Measurements from ENCODE around the gene PPP3CA. TPM values are rescaled to one million over a fixed set of nuclear protein-coding genes. Genes with fewer than 3 reads are reported as not detected.
"Not testable (repeated sequence)": the region's sequence is repeated elsewhere in the genome, so short reads cannot be mapped to it uniquely, and the experiment has no call there.

The PPP3CA gene
- total and polyA plus RNA-seq, 2 experiments from 2014 or later: 27.0 to 45.2 TPM

DNA sequence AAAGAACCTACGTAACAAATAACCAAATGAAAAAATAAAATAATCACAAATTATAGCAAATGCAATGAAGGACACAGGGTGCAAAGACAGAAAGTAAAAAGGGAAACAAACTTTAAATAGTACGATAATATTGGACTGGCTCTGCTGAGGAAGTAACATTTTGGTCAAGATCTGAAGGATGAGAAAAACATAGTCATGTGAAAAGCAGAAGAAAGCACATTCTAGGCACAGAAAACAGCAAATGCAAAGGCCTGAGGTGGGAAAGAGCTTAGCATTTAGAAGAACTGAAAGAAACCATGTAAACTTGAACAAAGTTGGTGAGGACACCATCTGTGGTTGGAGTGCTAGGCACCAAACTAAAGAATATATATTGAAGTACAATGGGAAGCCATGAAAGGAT is 111.2 kb downstream of the PPP3CA start (continued):
- TF ChIP-seq ZNF331 (CRISPR knock-in tag; IDR thresholded peaks at IDR 0.05; ENCODE audit: low read depth) (no peak), ZNF114 (CRISPR knock-in tag; IDR thresholded peaks at IDR 0.05) (no peak), STAT1 (IDR thresholded peaks at IDR 0.05; ENCODE audit: unreplicated experiment) (no peak), JUNB (IDR thresholded peaks at IDR 0.05; ENCODE audit: unreplicated experiment) (no peak), EZH2phosphoT487 (IDR thresholded peaks at IDR 0.05; ENCODE audit: unreplicated experiment) (no peak), EZH2 (IDR thresholded peaks at IDR 0.05; ENCODE audit: low read depth, unreplicated experiment) (no peak), CREB1 (CRISPR knock-in tag; IDR thresholded peaks at IDR 0.05; ENCODE audit: low read depth) (no peak)

DNA sequence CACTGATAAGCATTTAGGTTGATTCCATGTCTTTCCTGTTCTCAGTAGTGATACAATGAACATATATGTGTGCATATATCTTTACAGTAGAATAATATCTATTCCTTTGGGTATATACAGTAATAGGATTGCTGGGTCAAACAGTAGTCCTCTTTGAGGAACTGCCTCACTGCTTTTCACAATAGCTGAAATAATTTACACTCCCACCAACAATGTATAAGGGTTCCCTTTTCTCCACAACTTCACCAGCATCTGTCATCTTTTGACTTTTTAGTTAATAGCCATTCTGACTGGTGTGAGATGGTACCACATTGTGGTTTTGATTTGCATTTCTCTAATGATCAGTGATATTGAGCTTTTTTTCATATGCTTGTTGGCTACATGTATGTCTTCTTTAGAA is 113.2 kb downstream of the PPP3CA start:
- ATAC-seq; H3K4me1 ChIP-seq (ENCODE audit: insufficient read depth); H3K9me2 ChIP-seq (ENCODE audit: insufficient read depth); H3K4me3 ChIP-seq; DNase-seq (ENCODE audit: low spot score); H3K36me3 ChIP-seq (ENCODE audit: insufficient read depth); H3F3A ChIP-seq (replicated peaks; ENCODE audit: low read depth); H3K27ac Mint-ChIP-seq; H3K9me3 Mint-ChIP-seq; H2AFZ ChIP-seq; H3K27ac ChIP-seq (ENCODE audit: low read depth); H3K27me3 ChIP-seq (ENCODE audit: insufficient read depth); H4K20me1 ChIP-seq (replicated peaks; ENCODE audit: insufficient read depth); H3K4me2 ChIP-seq; H3K36me3 Mint-ChIP-seq (ENCODE audit: low read depth); H3K27me3 Mint-ChIP-seq (ENCODE audit: insufficient read depth, low read depth, poor library complexity); H3K4me3 Mint-ChIP-seq: not testable (repeated sequence)
- H3K4me1 Mint-ChIP-seq: peaks cover 53% of the 10 kb centered on the region
- H3K79me2 ChIP-seq (replicated peaks; ENCODE audit: insufficient read depth): peaks cover 47% of the 10 kb centered on the region

DNA sequence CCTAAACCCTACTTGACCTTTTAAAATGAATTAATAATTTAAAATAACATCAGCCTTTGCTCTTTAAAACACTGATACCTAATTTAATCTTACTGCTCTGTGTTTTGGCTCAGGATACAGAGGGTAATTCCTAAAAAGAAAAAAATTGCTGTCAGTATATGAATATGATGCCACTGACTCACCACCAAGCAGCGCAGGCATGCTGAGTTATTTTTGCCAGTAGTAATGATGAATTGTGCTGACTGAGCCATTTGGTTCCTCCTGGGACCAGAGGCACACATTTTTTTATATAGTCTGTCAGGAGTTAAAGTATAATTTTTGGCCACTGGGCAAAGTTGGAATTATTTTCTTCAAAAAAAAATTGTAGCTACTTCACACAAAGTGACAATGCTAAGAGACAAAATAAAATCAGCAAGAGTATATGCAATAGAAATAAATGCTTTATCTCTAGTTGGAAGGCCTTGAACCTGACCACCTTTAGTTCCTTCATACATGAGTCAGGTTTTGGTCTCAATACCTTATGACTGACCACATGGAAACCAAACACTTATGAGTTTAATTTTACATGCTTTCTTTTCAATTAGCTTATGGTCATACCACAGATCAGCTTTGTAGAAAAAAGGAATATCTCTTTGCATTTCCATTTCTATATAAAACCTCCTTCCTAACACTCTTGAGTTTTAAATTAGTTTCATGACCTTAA is 115.1 kb downstream of the PPP3CA start:
- H3K27ac Mint-ChIP-seq: no peak overlapping the region
- Histone ChIP-seq H3K4me1 (ENCODE audit: insufficient read depth) (no peaks in the 10 kb centered on the region; the same call in 1 of the 2 replicates), H3K79me2 (replicated peaks; ENCODE audit: insufficient read depth) (peaks cover 57% of the 10 kb centered on the region), H3F3A (replicated peaks; ENCODE audit: low read depth) (no peaks in the 10 kb centered on the region), H4K20me1 (replicated peaks; ENCODE audit: insufficient read depth) (no peaks in the 10 kb centered on the region), H3K27me3 (ENCODE audit: insufficient read depth) (no peaks in the 10 kb centered on the region), H2AFZ (no peak overlapping the region), H3K9me2 (ENCODE audit: insufficient read depth) (no peaks in the 10 kb centered on the region), H3K4me3 (no peak overlapping the region), H3K36me3 (ENCODE audit: insufficient read depth) (no peaks in the 10 kb centered on the region), H3K27ac (ENCODE audit: low read depth) (no peak overlapping the region), H3K4me2 (no peak overlapping the region)
- H3K4me3 Mint-ChIP-seq: no peak overlapping the region
- no peaks in the 10 kb centered on the region for H3K27me3 Mint-ChIP-seq (ENCODE audit: insufficient read depth, low read depth, poor library complexity)
- ATAC-seq (no peak), DNase-seq (ENCODE audit: low spot score) (no peak)
- TF ChIP-seq ZNF331 (CRISPR knock-in tag; IDR thresholded peaks at IDR 0.05; ENCODE audit: low read depth) (no peak), CREB1 (CRISPR knock-in tag; IDR thresholded peaks at IDR 0.05; ENCODE audit: low read depth) (no peak)
- TF ChIP-seq, protein P1, sequence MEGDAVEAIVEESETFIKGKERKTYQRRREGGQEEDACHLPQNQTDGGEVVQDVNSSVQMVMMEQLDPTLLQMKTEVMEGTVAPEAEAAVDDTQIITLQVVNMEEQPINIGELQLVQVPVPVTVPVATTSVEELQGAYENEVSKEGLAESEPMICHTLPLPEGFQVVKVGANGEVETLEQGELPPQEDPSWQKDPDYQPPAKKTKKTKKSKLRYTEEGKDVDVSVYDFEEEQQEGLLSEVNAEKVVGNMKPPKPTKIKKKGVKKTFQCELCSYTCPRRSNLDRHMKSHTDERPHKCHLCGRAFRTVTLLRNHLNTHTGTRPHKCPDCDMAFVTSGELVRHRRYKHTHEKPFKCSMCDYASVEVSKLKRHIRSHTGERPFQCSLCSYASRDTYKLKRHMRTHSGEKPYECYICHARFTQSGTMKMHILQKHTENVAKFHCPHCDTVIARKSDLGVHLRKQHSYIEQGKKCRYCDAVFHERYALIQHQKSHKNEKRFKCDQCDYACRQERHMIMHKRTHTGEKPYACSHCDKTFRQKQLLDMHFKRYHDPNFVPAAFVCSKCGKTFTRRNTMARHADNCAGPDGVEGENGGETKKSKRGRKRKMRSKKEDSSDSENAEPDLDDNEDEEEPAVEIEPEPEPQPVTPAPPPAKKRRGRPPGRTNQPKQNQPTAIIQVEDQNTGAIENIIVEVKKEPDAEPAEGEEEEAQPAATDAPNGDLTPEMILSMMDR (conservative IDR thresholded peaks at IDR 0.05; ENCODE audit: low read depth in 2 of 2): no peak
- H3K4me1 Mint-ChIP-seq: peaks cover 39% of the 10 kb centered on the region
- H3K36me3 Mint-ChIP-seq (ENCODE audit: low read depth): no peaks in the 10 kb centered on the region
- H3K9me3 Mint-ChIP-seq: no peaks in the 10 kb centered on the region
